ENCODE results near the gene SMOC1. TPM values are rescaled to one million over a fixed set of nuclear protein-coding genes. Genes with fewer than 3 reads are reported as not detected.

The SMOC1 gene
- total RNA-seq, 1 donor from 2014 or later, result 18.6 TPM

- DNase-seq, result no peak
These were observed 134.2 kb downstream of the SMOC1 start for GRCh38 chr14:70013271-70013873.

GRCh38 chr14:70014406-70015095, 135.3 kb downstream of the SMOC1 start:
- no peak for DNase-seq

GRCh38 chr14:70018230-70018629, 139.0 kb downstream of the SMOC1 start:
- no peak for DNase-seq

- no peak for DNase-seq
These were observed 139.5 kb downstream of the SMOC1 start for GRCh38 chr14:70018713-70019211.

GRCh38 chr14:70019695-70020094, 140.5 kb downstream of the SMOC1 start:
- no peak for DNase-seq

- peak; percentile 11 for DNase-seq
These were observed 141.3 kb downstream of the SMOC1 start for GRCh38 chr14:70020352-70021170.

GRCh38 chr14:70021548-70022220, 142.5 kb downstream of the SMOC1 start:
- no peak for DNase-seq

GRCh38 chr14:70022771-70023445, 143.7 kb downstream of the SMOC1 start:
- DNase-seq, result no peak

- DNase-seq, result no peak
These were observed 144.7 kb downstream of the SMOC1 start for GRCh38 chr14:70023871-70024270.

- DNase-seq, result peak; percentile 11
These were observed 148.7 kb downstream of the SMOC1 start for GRCh38 chr14:70027785-70028428.

GRCh38 chr14:70029296-70030132, 150.3 kb downstream of the SMOC1 start:
- DNase-seq, result no peak

GRCh38 chr14:70032016-70032415, 152.8 kb downstream of the SMOC1 start:
- no peak for DNase-seq

GRCh38 chr14:70032447-70032846, 153.2 kb downstream of the SMOC1 start:
- DNase-seq, result no peak

- no peak for DNase-seq
These were observed 153.9 kb downstream of the SMOC1 start for GRCh38 chr14:70033116-70033515.

- no peak for DNase-seq
These were observed 154.3 kb downstream of the SMOC1 start for GRCh38 chr14:70033561-70033960.

GRCh38 chr14:70034257-70034656, 155.0 kb downstream of the SMOC1 start:
- no peak for DNase-seq

- DNase-seq, result no peak
These were observed 157.4 kb downstream of the SMOC1 start for GRCh38 chr14:70036665-70037064.

GRCh38 chr14:70043001-70043400, 163.8 kb downstream of the SMOC1 start:
- no peak for DNase-seq

- no peak for DNase-seq
These were observed 166.1 kb downstream of the SMOC1 start for GRCh38 chr14:70045310-70045709.

GRCh38 chr14:70045844-70046535, 166.8 kb downstream of the SMOC1 start:
- peak; percentile 49 for DNase-seq
